EH (cell line): ENCODE data around the gene DIS3L2.
"Not testable (repeated sequence)": the region's sequence is repeated elsewhere in the genome, so short reads cannot be mapped to it uniquely, and the experiment has no call there.

Experiments used
- DNase-seq: peaks from one replicate; pipeline ENCODE4 v3.0.0-alpha.2; 2015; ENCODE audit warnings: low read depth

DIS3L2 gene

GRCh38 chr2:232321156-232321816 is 359.8 kb downstream of the DIS3L2 start:
- DNase-seq = no peak

DNA sequence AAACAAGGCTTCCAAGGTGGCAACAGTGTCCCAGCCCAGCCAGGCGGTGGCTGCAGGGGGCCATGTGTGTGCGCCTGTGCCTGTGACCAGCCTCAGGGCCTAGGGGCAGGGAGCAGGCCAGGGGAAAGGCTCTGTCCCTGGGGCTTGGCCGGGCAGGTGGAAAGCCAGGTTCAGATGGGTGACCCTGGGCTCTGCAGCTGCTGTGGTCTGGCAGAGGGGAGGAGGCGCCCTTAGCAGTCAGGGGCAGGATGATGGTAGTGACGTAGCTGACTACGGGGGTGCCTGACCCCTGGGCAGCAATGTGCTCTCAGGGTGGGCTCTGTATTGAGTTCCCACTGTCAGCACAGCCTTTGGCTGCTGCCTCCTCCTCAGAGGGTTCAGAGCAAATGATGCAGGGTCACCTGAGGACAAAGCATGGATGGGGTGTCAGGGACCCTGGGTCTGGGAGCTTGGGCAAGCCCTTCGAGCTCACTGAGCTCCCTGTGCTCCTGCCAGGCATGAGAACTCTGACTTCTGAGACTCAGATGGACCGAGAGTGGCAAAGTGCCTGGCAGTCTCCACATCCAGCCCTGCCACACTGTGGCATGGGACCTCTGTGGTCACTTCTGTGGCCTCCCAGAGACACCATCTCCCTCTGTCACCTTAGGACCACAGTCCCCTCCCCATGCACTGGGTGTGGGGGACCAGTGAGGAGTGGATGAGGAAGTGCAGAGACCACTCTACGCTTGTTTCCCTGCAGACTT is 360.5 kb downstream of the DIS3L2 start:
- no peak for DNase-seq

GRCh38 chr2:232322560-232323327 is 361.2 kb downstream of the DIS3L2 start:
- no peak for DNase-seq

DNA sequence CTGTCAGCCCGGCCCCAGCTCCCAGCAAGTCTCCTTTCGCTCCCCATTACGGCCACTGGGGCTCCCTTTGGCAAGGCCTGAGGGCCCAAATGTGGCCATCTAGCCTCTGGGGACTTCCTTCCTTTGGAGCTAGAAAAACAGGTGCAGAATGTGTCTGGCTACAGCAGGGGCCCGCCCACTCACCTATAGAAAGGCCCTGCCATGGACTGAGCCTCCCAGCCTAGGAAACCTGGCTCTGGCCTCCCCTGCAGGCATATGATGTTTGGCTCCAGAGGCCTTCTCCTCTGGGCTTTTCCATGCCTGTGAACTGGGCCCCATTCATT is 361.8 kb downstream of the DIS3L2 start:
- DNase-seq = no peak

DNA sequence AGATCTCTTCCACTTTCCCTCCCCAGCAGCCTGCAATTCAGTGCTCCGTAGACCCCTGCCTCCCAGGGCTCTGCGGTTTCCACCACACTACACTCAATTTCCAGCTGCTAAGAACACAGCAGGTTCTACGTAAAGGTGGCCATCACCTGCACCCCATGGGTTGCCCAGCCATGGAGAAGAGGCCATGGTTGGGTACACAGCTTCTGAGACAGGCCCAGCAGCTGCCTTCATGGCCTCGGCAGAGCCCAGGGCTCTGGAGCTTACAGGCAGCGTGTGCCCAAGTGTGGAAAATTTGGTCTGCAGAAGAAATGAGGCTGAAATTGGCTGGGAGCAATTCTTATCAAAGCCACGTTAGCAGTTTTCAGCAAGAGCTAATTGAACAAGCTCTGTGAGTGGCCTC is 362.5 kb downstream of the DIS3L2 start:
- not testable (repeated sequence) for DNase-seq

- no peak for DNase-seq
These were observed 363.3 kb downstream of the DIS3L2 start for GRCh38 chr2:232324778-232325177.

- peak; percentile 50 for DNase-seq
These were observed 364.1 kb downstream of the DIS3L2 start for GRCh38 chr2:232325324-232326273.

- DNase-seq = not testable (repeated sequence)
These were observed 365.0 kb downstream of the DIS3L2 start for GRCh38 chr2:232326274-232327104.

- DNase-seq = peak; percentile 58
These were observed 365.9 kb downstream of the DIS3L2 start for GRCh38 chr2:232327105-232328031.

GRCh38 chr2:232328032-232328422 is 366.5 kb downstream of the DIS3L2 start:
- no peak for DNase-seq

- no peak for DNase-seq
These were observed 367.3 kb downstream of the DIS3L2 start for GRCh38 chr2:232328516-232329460.

GRCh38 chr2:232329716-232330067 is 368.2 kb downstream of the DIS3L2 start:
- DNase-seq = no peak

- no peak for DNase-seq
These were observed 368.8 kb downstream of the DIS3L2 start for GRCh38 chr2:232330068-232330999.

DNA sequence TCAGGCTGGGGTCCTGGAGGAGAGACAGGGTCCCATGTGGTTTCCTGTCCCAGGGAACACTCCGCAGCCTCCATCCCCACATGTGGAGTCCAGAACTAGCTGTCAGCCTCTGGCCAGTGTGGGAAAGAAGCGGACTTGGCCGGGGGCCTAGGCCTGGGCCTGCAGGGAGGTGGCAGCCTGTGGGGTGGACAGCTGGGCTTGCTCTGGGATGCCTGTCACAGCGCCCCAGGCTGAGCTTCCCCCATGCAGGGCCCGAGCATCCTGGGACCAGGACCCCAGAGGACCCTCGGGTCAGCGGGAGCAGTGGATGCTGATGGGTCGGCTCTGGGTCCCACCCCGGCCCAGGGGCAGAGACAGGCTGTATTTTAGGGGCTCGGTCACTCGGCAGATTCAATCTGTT is 369.5 kb downstream of the DIS3L2 start:
- DNase-seq = not testable (repeated sequence)

- not testable (repeated sequence) for DNase-seq
These were observed 370.1 kb downstream of the DIS3L2 start for GRCh38 chr2:232331641-232332040.

DNA sequence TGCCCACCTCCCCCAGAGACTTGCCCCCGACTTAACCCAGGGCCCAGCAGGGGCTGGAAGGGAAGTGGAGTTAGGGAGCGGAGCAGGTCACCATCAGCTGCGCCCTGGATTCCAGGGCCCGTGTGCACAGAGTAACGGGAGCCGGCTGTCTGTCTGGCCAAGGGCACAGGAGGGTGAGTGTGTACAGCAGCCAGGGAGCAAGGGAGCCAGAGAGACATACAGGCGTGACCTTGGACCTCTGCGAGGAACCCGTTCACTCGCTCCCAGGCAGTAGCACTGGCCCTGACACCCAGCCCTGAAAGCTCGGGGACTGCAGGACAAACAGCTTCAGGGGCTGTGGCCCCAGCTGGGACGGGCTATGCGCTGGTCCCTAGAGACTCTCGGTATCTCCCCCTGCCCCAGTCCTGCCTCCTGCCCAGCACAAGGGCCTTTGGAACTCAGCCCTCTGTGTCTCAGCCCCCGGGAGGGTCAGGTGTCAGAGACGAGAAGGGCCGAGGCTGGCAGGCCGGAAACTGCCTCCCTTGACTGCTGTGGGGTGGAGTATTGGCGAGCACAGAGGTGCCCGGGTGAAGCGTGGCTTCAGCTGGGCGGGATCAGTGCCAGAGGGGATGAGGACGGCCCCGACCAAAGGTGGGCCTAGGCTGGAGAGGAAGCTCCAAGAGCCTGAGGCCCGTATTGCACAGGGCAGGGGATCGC is 370.9 kb downstream of the DIS3L2 start:
- not testable (repeated sequence) for DNase-seq

- DNase-seq = no peak
These were observed 371.4 kb downstream of the DIS3L2 start for GRCh38 chr2:232332940-232333259.
